Measurements from ENCODE around the gene GET3.

DNA sequence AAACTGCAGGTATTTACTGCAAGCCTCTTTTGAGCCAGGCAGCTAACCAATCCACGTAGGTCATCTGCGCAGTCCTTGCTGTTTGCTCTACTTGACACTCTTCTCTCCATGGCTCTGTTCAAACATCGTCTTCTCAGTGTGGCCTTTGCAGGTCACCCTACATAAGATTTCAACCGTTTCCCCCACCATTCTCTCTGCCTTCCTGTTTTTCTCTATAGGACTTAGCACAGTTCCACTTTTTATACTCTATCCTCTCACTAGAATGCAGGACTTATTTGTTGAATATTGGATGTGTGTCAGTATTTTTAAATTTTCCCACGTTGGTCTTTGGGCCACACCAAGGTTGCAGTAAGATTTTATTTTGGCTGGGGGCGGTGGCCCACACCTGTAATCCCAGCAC lies 39.2 kb upstream of the GET3 start:
- no peak for TF ChIP-seq EZH2 (IDR thresholded peaks at IDR 0.05; ENCODE audit: borderline replicate concordance, low read length)
- TF ChIP-seq, protein P1, sequence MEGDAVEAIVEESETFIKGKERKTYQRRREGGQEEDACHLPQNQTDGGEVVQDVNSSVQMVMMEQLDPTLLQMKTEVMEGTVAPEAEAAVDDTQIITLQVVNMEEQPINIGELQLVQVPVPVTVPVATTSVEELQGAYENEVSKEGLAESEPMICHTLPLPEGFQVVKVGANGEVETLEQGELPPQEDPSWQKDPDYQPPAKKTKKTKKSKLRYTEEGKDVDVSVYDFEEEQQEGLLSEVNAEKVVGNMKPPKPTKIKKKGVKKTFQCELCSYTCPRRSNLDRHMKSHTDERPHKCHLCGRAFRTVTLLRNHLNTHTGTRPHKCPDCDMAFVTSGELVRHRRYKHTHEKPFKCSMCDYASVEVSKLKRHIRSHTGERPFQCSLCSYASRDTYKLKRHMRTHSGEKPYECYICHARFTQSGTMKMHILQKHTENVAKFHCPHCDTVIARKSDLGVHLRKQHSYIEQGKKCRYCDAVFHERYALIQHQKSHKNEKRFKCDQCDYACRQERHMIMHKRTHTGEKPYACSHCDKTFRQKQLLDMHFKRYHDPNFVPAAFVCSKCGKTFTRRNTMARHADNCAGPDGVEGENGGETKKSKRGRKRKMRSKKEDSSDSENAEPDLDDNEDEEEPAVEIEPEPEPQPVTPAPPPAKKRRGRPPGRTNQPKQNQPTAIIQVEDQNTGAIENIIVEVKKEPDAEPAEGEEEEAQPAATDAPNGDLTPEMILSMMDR (conservative IDR thresholded peaks at IDR 0.05 in 1 of 2, IDR thresholded peaks at IDR 0.05 in 1 of 2; ENCODE audit: extremely low read depth in 1 of 2, insufficient read depth in 1 of 2, low read depth in 1 of 2, low read length in 2 of 2): no peak
